ENCODE measurements around the gene LAMB1. TPM values are rescaled to one million over a fixed set of nuclear protein-coding genes. Genes with fewer than 3 reads are reported as not detected.
"Not testable (repeated sequence)": the region's sequence is repeated elsewhere in the genome, so short reads cannot be mapped to it uniquely, and the experiment has no call there.

The LAMB1 gene
- total RNA-seq, 1 donor from 2014 or later = 83.2 TPM

DNA sequence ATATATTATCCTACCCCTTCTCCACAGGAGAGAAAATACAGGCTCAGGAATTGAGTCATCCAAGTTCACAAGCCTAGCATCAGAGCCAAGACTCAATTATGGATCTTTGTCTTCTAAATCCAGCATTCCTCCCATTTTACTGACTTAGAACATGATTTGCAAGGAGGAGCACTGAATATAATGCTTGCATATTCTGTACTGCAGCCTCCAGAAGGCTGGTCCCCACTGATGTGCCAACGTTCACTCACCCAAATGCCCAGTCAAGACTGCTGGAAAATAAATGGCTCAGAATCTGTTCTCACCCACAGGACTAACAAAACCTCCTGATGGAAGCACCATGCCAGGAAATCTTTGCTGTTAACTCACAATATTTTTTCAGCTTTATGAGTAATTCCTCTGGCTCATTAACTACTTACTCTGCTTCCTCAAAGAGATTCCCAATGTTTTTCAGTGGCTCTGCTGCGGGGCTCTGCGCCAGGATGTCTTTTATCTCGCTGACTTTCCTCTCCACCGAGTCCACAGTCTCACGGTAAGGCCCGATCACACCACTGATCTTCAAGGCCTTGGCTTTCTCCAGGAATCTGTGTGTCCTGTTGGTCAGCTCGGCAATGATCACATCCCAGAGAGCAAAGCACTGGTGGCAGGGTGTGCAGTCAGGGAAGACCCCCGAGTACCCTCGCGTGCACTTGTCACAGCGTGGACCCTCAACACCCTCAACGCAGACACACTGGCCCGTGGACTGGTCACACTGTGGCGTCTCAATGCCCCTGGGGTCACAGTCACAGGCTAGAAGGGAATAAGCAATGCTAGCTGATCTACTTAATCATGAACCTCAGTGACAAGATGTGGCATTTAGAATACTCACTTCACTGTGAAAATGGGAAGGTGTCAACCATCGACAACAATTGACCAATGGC, 63.1 kb downstream of the LAMB1 start:
- DNase-seq (ENCODE audit: missing footprints) = peak; percentile 80
- intact Hi-C loops (cut with DNase I) = loop anchor here (2.0 kb wide), 1 partner anchor 79 kb away; no protein-coding TSS in a partner anchor
- peak; percentile 56 for ATAC-seq

GRCh38 chr7:107938456-107939250, 64.3 kb downstream of the LAMB1 start:
- intact Hi-C loops (cut with DNase I) = no loop called here
- ATAC-seq (peak; percentile 74), DNase-seq (ENCODE audit: missing footprints) (no peak)

DNA sequence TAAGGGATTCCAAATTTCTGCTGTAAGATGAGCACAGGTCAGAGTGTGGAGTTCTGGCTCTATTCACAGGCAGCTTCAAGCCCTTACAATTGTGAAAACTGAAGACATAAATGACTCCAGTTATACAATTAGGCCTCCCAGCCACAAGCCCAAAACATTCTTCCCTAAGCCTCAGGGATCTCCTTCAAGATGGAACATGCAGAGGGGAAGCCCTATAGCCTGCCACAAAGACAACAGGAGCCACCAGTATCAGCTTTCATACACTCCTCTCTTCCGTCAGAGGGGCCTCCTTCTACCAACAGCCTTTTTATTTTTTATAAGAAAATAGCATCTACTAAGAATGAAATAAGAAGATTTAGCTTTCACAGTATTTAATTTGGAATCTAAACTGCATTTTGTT, 65.4 kb downstream of the LAMB1 start:
- intact Hi-C loops (cut with DNase I) = no loop called here
- ATAC-seq = no peak

DNA sequence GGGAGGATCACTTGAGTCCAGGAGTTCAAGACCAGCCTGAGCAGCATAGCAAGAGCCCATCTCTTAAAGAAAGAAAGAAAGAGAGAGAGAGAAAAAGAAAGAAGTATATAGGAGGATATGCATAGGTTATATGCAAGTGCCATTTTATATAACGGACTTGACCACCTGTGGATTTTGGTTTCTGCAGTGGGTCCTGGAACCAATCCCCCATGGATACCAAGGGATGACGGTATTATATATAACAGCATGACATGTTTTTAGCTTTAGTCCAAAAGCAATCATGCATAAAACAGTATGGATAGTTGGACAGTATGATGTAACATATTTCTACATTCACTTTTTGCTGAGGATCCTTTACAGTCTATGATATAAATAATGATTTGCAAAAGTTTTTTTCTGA, 66.6 kb downstream of the LAMB1 start:
- DNase-seq (ENCODE audit: missing footprints) = no peak
- intact Hi-C loops (cut with DNase I) = no loop called here

More for the DNA sequence above, 65.4 kb downstream of the LAMB1 start:
- DNase-seq (ENCODE audit: missing footprints) = no peak

GRCh38 chr7:107934991-107935770, 67.8 kb downstream of the LAMB1 start:
- ATAC-seq (no peak), DNase-seq (ENCODE audit: missing footprints) (no peak)
- intact Hi-C loops (cut with DNase I) = no loop called here

More for the DNA sequence above, 66.6 kb downstream of the LAMB1 start:
- no peak for ATAC-seq

DNA sequence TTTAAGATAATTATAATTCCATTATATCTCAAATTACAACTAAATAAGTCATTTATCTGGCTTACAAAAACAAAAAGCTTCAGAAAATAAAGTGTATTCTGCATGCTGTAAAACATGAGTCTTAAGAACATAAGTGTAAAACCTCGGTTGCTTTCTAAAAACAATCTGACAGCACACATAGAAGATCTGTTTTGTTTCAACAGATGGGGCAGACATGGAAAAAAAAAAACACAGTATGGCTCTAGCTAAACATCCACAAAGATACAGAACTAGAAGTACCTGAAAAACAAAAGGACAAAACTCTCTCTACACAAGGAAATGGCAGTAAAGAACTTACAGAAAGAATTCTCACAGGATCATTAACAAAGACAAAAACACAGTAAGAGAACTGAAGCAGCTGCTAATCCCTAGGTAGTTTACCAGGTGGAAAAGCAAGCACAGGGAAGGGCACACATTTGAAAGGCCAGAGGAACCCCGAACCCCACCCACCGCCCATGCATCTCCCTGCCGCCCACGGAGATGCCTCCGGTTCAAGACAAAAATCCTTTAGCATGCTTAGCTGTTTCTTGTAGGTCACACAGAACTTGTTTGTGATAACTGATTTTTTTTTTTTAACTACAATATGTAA, 69.5 kb downstream of the LAMB1 start:
- intact Hi-C loops (cut with DNase I) = no loop called here
- no peak for DNase-seq (ENCODE audit: missing footprints)
- no peak for ATAC-seq

DNA sequence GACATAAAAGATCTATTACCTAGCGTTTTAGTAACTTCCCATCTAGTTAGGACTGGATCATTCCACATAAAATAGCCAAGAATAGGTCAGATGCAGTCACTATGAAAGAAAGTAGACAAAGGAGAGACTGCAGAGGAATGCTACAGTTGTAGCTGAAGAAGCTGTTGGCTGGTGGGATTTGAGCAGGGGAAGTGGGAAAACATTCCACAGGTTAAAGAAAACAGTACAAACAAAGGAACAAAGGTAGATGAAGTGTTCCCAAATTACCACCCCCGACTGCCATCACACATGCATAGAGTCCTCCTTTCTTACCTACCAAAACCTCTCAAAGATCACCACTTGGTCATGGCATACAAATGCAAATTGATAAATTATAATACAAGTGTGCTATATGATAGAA, 70.2 kb downstream of the LAMB1 start:
- intact Hi-C loops (cut with DNase I) = no loop called here
- ATAC-seq (no peak), DNase-seq (ENCODE audit: missing footprints) (no peak)

GRCh38 chr7:107931740-107932515, 71.0 kb downstream of the LAMB1 start:
- DNase-seq (ENCODE audit: missing footprints) (peak; percentile 75), ATAC-seq (peak; percentile 65)
- intact Hi-C loops (cut with DNase I) = no loop called here

- intact Hi-C loops (cut with DNase I) = no loop called here
- DNase-seq (ENCODE audit: missing footprints) = no peak
- no peak for ATAC-seq
Observed at GRCh38 chr7:107926481-107926880, 76.5 kb downstream of the LAMB1 start.

- DNase-seq (ENCODE audit: missing footprints) (no peak), ATAC-seq (no peak)
- intact Hi-C loops (cut with DNase I) = no loop called here
Observed at GRCh38 chr7:107924841-107925504, 78.0 kb downstream of the LAMB1 start.

- intact Hi-C loops (cut with DNase I) = no loop called here
Observed at GRCh38 chr7:107922886-107923285, 80.1 kb downstream of the LAMB1 start.

GRCh38 chr7:107921826-107922225, 81.1 kb downstream of the LAMB1 start:
- DNase-seq (ENCODE audit: missing footprints); ATAC-seq; intact Hi-C loops (cut with DNase I): not testable (repeated sequence)

More at GRCh38 chr7:107922886-107923285, 80.1 kb downstream of the LAMB1 start:
- ATAC-seq (no peak), DNase-seq (ENCODE audit: missing footprints) (no peak)

DNA sequence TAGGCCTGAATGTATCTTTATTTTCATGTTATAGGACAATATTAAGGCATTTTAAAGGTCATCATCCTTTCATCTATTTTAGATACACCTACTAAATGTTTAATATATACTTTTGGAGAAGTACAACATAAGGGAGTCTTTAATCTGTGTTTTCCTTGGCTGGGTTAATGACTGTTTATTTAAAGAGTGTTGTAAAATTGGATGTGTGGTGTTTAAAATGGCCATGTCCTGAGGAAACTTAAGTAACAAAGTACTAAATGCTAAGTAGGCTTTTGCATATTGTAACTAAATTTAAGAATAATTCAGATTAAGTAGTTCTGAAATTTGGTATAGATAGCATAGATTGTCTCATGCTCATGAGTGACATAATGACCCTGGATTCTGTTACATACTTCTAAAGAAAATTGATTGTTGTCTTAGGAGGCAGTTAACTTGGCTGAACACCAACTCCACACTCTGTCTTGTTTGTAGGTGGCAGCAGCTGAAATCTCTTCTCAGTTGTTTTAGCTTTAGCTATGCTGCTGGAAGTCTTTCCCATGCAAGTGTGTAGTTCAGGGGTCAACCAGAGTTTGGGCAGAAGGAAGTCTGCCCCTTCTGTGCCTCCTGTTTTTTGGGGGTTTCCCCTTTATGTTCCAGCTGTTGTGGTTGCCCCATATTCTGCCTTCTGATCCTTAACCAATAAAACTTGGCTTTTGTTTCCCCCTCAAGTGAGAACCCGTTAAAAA, 82.8 kb downstream of the LAMB1 start:
- intact Hi-C loops (cut with DNase I) = no loop called here
- ATAC-seq (peak; percentile 14), DNase-seq (ENCODE audit: missing footprints) (no peak)

- intact Hi-C loops (cut with DNase I) = no loop called here
- no peak for ATAC-seq
- no peak for DNase-seq (ENCODE audit: missing footprints)
Observed at GRCh38 chr7:107918948-107919347, 84.0 kb downstream of the LAMB1 start.

- ATAC-seq (peak; percentile 71), DNase-seq (ENCODE audit: missing footprints) (no peak)
- intact Hi-C loops (cut with DNase I) = no loop called here
Observed at GRCh38 chr7:107917763-107918651, 85.0 kb downstream of the LAMB1 start.

- ATAC-seq (no peak), DNase-seq (ENCODE audit: missing footprints) (no peak)
- intact Hi-C loops (cut with DNase I) = no loop called here
Observed at GRCh38 chr7:107915541-107915940, 87.4 kb downstream of the LAMB1 start.
